Measurements from ENCODE around the gene TBC1D3I.
"Not testable (repeated sequence)": the region's sequence is repeated elsewhere in the genome, so short reads cannot be mapped to it uniquely, and the experiment has no call there.

TBC1D3I gene

GRCh38 chr17:36215406-36216308 lies 48.7 kb downstream of the TBC1D3I start:
- H3K4me1 ChIP-seq (ENCODE audit: control insufficient read depth, insufficient read depth, low read length); H3K36me3 ChIP-seq (ENCODE audit: control insufficient read depth in 2 of 2, insufficient read depth in 1 of 2, low read length in 2 of 2); CTCF ChIA-PET; H3K9me3 ChIP-seq (ENCODE audit: control insufficient read depth, insufficient read depth, low read depth, low read length); H3K27ac ChIP-seq (ENCODE audit: extremely low read depth, low read depth, low read length); POLR2A ChIA-PET; H3K4me3 ChIP-seq (ENCODE audit: low read depth, low read length): not testable (repeated sequence)

GRCh38 chr17:36214918-36215317 lies 49.5 kb downstream of the TBC1D3I start:
- Histone ChIP-seq H3K9me3 (ENCODE audit: control insufficient read depth, insufficient read depth, low read depth, low read length) (no peaks in the 10 kb centered on the region), H3K36me3 (ENCODE audit: control insufficient read depth in 2 of 2, insufficient read depth in 1 of 2, low read length in 2 of 2) (no peaks in the 10 kb centered on the region), H3K27ac (ENCODE audit: extremely low read depth, low read depth, low read length) (no peak overlapping the region), H3K4me1 (ENCODE audit: control insufficient read depth, insufficient read depth, low read length) (no peaks in the 10 kb centered on the region), H3K4me3 (ENCODE audit: low read depth, low read length) (no peak overlapping the region)
- TF ChIP-seq ZSCAN23 (tag by site-specific recombination; IDR thresholded peaks at IDR 0.05): no peak
- TF ChIP-seq ZBTB6 (tag by site-specific recombination; IDR thresholded peaks at IDR 0.05): no peak
- TF ChIP-seq ZNF140 (tag by site-specific recombination; IDR thresholded peaks at IDR 0.05): no peak
- ChIA-PET POLR2A (no interaction called here), CTCF (no interaction called here)

DNA sequence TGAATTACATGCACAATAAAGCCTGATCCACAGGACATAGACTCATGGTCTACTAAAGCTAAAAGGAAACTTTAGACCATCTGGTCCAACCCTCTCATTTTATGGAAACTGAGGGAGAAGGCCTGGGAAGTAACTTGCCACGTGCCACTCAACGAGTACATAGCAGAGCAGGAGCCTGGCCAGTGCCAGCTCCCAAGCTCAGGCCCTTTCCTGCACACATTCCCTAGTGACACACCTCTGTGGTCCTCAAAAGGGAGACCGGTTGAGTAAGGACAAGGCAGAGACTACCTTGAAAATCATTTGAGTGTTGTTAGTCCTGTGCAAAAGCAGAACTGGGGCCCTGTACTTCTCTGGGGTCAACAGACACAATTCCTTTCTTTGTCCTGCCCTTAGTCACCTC lies 50.7 kb downstream of the TBC1D3I start:
- CTCF ChIA-PET: no interaction called here
- H3K27ac ChIP-seq (ENCODE audit: extremely low read depth, low read depth, low read length): no peak overlapping the region

GRCh38 chr17:36212966-36213365 lies 51.4 kb downstream of the TBC1D3I start:
- POLR2A ChIA-PET: no interaction called here
- no peaks in the 10 kb centered on the region for H3K36me3 ChIP-seq (ENCODE audit: control insufficient read depth in 2 of 2, insufficient read depth in 1 of 2, low read length in 2 of 2)
- no peak overlapping the region for H3K27ac ChIP-seq (ENCODE audit: extremely low read depth, low read depth, low read length)
- no peaks in the 10 kb centered on the region for H3K4me1 ChIP-seq (ENCODE audit: control insufficient read depth, insufficient read depth, low read length)
- TF ChIP-seq ZNF510 (tag by site-specific recombination; IDR thresholded peaks at IDR 0.05; ENCODE audit: insufficient replicate concordance) (no peak), ZNF677 (tag by site-specific recombination; IDR thresholded peaks at IDR 0.05) (no peak), ZNF366 (tag by site-specific recombination; conservative IDR thresholded peaks at IDR 0.05) (no peak), ZNF239 (tag by site-specific recombination; IDR thresholded peaks at IDR 0.05) (no peak), EGR2 (tag by site-specific recombination; IDR thresholded peaks at IDR 0.05; ENCODE audit: low read depth) (no peak), ZBTB11 (tag by site-specific recombination; conservative IDR thresholded peaks at IDR 0.05; ENCODE audit: low read depth) (no peak), ZNF138 (tag by site-specific recombination; IDR thresholded peaks at IDR 0.05; ENCODE audit: borderline replicate concordance) (no peak)
- TF ChIP-seq, protein P1, sequence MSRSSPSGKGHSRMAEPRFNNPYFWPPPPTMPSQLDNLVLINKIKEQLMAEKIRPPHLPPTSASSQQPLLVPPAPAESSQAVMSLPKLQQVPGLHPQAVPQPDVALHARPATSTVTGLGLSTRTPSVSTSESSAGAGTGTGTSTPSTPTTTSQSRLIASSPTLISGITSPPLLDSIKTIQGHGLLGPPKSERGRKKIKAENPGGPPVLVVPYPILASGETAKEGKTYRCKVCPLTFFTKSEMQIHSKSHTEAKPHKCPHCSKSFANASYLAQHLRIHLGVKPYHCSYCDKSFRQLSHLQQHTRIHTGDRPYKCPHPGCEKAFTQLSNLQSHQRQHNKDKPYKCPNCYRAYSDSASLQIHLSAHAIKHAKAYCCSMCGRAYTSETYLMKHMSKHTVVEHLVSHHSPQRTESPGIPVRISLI (tag by site-specific recombination; IDR thresholded peaks at IDR 0.05): no peak
- TF ChIP-seq, protein P2, sequence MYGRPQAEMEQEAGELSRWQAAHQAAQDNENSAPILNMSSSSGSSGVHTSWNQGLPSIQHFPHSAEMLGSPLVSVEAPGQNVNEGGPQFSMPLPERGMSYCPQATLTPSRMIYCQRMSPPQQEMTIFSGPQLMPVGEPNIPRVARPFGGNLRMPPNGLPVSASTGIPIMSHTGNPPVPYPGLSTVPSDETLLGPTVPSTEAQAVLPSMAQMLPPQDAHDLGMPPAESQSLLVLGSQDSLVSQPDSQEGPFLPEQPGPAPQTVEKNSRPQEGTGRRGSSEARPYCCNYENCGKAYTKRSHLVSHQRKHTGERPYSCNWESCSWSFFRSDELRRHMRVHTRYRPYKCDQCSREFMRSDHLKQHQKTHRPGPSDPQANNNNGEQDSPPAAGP (tag by site-specific recombination; IDR thresholded peaks at IDR 0.05): no peak
- no peaks in the 10 kb centered on the region for H3K9me3 ChIP-seq (ENCODE audit: control insufficient read depth, insufficient read depth, low read depth, low read length)
- no peak overlapping the region for H3K4me3 ChIP-seq (ENCODE audit: low read depth, low read length)
- CTCF ChIA-PET: no interaction called here

More for the DNA sequence above, 50.7 kb downstream of the TBC1D3I start:
- POLR2A ChIA-PET: no interaction called here
- no peak overlapping the region for H3K4me3 ChIP-seq (ENCODE audit: low read depth, low read length)
- TF ChIP-seq IKZF3 (tag by site-specific recombination; IDR thresholded peaks at IDR 0.05) (no peak), BCL11A (tag by site-specific recombination; IDR thresholded peaks at IDR 0.05; ENCODE audit: low read depth) (no peak), ZNF223 (tag by site-specific recombination; IDR thresholded peaks at IDR 0.05) (no peak), SP2 (tag by site-specific recombination; IDR thresholded peaks at IDR 0.05) (no peak), TRIM28 (IDR thresholded peaks at IDR 0.05; ENCODE audit: borderline replicate concordance, low read length) (no peak), ZNF48 (tag by site-specific recombination; IDR thresholded peaks at IDR 0.05) (no peak), ZNF473 (tag by site-specific recombination; IDR thresholded peaks at IDR 0.05) (no peak), KLF10 (tag by site-specific recombination; IDR thresholded peaks at IDR 0.05) (no peak), ZNF785 (tag by site-specific recombination; IDR thresholded peaks at IDR 0.05) (no peak), ZNF324 (tag by site-specific recombination; IDR thresholded peaks at IDR 0.05) (no peak)
- TF ChIP-seq, protein P3, sequence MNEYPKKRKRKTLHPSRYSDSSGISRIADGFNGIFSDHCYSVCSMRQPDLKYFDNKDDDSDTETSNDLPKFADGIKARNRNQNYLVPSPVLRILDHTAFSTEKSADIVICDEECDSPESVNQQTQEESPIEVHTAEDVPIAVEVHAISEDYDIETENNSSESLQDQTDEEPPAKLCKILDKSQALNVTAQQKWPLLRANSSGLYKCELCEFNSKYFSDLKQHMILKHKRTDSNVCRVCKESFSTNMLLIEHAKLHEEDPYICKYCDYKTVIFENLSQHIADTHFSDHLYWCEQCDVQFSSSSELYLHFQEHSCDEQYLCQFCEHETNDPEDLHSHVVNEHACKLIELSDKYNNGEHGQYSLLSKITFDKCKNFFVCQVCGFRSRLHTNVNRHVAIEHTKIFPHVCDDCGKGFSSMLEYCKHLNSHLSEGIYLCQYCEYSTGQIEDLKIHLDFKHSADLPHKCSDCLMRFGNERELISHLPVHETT (tag by site-specific recombination; IDR thresholded peaks at IDR 0.05): no peak
- H3K9me3 ChIP-seq (ENCODE audit: control insufficient read depth, insufficient read depth, low read depth, low read length): no peaks in the 10 kb centered on the region
- H3K36me3 ChIP-seq (ENCODE audit: control insufficient read depth in 2 of 2, insufficient read depth in 1 of 2, low read length in 2 of 2): no peaks in the 10 kb centered on the region
- H3K4me1 ChIP-seq (ENCODE audit: control insufficient read depth, insufficient read depth, low read length): no peaks in the 10 kb centered on the region
